IMR-90 (cell line): ENCODE measurements around the gene ADIG.

ENCODE experiments used
- CHD1 ChIP-seq: IDR thresholded peaks from 2 replicates; pipeline ENCODE4 v1.6.1; 2012; ENCODE audit warnings: low read depth, low read length, improper control_type of control experiment
- FOS ChIP-seq: fragments of 150-350 bp; IDR thresholded peaks from 2 replicates; pipeline ENCODE4 v1.6.1; 2016; ENCODE audit warnings: low read depth, low read length
- MAZ ChIP-seq: IDR thresholded peaks from 2 replicates; pipeline ENCODE4 v1.6.1; 2012; ENCODE audit warnings: low read depth, mild to moderate bottlenecking, low read length, improper control_type of control experiment, moderate library complexity, borderline replicate concordance
- MXI1 ChIP-seq: IDR thresholded peaks from 2 replicates; pipeline ENCODE4 v1.6.1; 2012; ENCODE audit warnings: low read depth, mild to moderate bottlenecking, low read length, moderate library complexity, borderline replicate concordance
- POLR2A ChIP-seq: IDR thresholded peaks from 2 replicates; pipeline ENCODE4 v1.6.1; 2012; ENCODE audit warnings: mild to moderate bottlenecking, low read depth, low read length
- RAD21 ChIP-seq: IDR thresholded peaks from 2 replicates; pipeline ENCODE4 v1.6.1; 2012; ENCODE audit warnings: low read length, improper control_type of control experiment
- SMC3 ChIP-seq: fragments of 150-350 bp; IDR thresholded peaks from 2 replicates; pipeline ENCODE4 v1.6.1; 2016; ENCODE audit warnings: low read depth, mild to moderate bottlenecking, antibody characterized with exemption, low read length, moderate library complexity
- TF ChIP-seq, protein P1 (sequence below): conservative IDR thresholded peaks from 2 replicates; pipeline ENCODE4 v1.5.1; 2012; ENCODE audit warnings: mild to moderate bottlenecking, low read depth, low read length, improper control_type of control experiment
- TF ChIP-seq, protein P2 (sequence below): fragments of 150-350 bp; IDR thresholded peaks from 2 replicates; pipeline ENCODE4 v1.6.1; 2016; ENCODE audit warnings: low read depth, mild to moderate bottlenecking, low read length, moderate library complexity, borderline replicate concordance

DNA sequence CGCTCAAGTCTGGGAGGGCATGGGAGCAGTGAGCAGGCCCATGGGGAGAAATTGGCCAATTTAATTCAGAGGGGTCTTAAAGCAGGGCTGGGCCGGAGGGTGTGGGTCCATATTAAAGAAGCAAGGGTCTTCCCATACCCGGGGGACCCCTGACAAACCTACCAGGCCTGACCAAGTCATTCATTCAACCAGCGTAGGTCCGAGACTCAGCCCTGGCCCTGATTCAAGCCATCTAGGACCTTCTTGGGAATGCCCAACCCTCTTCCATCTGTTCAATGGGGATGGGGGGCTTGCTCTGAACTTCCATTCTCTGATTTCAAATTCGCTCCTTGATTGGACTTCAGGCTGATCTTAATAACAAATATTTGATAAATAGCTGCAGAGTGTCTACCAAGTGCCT lies 7.3 kb downstream of the ADIG start:
- TF ChIP-seq, protein P1, sequence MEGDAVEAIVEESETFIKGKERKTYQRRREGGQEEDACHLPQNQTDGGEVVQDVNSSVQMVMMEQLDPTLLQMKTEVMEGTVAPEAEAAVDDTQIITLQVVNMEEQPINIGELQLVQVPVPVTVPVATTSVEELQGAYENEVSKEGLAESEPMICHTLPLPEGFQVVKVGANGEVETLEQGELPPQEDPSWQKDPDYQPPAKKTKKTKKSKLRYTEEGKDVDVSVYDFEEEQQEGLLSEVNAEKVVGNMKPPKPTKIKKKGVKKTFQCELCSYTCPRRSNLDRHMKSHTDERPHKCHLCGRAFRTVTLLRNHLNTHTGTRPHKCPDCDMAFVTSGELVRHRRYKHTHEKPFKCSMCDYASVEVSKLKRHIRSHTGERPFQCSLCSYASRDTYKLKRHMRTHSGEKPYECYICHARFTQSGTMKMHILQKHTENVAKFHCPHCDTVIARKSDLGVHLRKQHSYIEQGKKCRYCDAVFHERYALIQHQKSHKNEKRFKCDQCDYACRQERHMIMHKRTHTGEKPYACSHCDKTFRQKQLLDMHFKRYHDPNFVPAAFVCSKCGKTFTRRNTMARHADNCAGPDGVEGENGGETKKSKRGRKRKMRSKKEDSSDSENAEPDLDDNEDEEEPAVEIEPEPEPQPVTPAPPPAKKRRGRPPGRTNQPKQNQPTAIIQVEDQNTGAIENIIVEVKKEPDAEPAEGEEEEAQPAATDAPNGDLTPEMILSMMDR, result no peak
- TF ChIP-seq POLR2A (no peak), RAD21 (no peak), SMC3 (no peak), MXI1 (no peak), MAZ (no peak), FOS (no peak), CHD1 (no peak)
- TF ChIP-seq, protein P2, sequence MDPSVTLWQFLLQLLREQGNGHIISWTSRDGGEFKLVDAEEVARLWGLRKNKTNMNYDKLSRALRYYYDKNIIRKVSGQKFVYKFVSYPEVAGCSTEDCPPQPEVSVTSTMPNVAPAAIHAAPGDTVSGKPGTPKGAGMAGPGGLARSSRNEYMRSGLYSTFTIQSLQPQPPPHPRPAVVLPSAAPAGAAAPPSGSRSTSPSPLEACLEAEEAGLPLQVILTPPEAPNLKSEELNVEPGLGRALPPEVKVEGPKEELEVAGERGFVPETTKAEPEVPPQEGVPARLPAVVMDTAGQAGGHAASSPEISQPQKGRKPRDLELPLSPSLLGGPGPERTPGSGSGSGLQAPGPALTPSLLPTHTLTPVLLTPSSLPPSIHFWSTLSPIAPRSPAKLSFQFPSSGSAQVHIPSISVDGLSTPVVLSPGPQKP, result no peak
